ENCODE results near the gene USP47. TPM values are rescaled to one million over a fixed set of nuclear protein-coding genes. Genes with fewer than 3 reads are reported as not detected.

Gene USP47
- total RNA-seq, 3 donors from 2014 or later (not counting 1 experiment from before 2014, with no cell fraction given), result 102 to 108 (median 107) TPM

DNA sequence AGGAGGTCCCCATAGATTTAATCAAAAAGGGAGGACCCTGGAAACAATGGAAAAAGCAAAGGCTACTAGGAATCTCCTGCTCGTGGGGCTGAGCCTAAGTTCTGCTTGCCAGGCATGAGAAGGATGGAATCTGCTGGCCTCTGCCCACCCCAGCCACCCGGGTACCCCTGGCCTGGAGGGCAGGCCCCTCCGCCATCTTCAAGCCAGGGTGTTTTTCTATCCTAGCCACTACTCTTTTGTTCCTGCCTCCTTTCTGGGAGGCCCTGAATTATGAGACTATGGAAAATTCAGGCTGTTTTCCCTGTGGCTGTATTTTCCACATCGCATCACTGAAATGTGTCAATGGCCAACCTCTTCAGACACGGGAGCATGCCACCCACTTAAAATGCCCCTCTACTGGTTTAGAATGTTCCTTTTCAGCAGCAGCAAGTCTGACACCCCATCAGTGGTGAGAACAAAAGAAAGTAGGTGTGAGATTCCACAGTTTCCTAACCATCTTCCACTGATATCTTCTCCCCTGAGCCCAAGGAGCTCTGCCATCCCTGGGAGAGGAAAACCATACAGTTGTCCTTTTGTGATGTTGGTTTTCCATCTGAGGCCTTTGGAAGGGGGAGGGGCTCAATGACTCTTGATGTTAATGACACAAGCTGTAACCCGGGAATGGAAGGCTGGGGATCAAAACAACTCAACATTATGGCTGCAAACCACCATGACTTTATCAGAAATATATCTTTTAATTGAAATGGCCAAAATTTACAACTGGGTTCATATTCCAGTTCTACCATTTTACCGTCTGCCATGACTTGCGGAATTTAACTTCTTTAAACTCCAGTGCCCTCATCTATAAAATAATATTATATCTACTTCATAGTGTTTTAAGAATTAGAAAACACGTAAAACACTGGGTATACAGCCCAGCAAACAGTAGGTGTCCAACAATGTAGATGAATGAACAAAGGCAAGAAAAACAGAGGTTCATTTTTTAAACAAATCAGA lies 144.5 kb downstream of the USP47 start:
- Histone ChIP-seq H3K4me3 (ENCODE audit: low read length) (no peak overlapping the region), H3K36me3 (ENCODE audit: control insufficient read depth, insufficient read depth, low read length) (no peaks in the 10 kb centered on the region), H3K27me3 (ENCODE audit: control insufficient read depth, insufficient read depth, low read length) (no peaks in the 10 kb centered on the region), H3K9me3 (ENCODE audit: control insufficient read depth, insufficient read depth, low read length) (no peaks in the 10 kb centered on the region), H3K4me1 (ENCODE audit: control insufficient read depth, insufficient read depth, low read length) (no peaks in the 10 kb centered on the region), H3K27ac (ENCODE audit: low read length) (no peak overlapping the region)
- H3K4me1 Mint-ChIP-seq, result peaks cover 0 to 7% of the 10 kb centered on the region in 2 donors
- DNase-seq, result no peak
- TF ChIP-seq, protein P1, sequence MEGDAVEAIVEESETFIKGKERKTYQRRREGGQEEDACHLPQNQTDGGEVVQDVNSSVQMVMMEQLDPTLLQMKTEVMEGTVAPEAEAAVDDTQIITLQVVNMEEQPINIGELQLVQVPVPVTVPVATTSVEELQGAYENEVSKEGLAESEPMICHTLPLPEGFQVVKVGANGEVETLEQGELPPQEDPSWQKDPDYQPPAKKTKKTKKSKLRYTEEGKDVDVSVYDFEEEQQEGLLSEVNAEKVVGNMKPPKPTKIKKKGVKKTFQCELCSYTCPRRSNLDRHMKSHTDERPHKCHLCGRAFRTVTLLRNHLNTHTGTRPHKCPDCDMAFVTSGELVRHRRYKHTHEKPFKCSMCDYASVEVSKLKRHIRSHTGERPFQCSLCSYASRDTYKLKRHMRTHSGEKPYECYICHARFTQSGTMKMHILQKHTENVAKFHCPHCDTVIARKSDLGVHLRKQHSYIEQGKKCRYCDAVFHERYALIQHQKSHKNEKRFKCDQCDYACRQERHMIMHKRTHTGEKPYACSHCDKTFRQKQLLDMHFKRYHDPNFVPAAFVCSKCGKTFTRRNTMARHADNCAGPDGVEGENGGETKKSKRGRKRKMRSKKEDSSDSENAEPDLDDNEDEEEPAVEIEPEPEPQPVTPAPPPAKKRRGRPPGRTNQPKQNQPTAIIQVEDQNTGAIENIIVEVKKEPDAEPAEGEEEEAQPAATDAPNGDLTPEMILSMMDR (IDR thresholded peaks at IDR 0.05), result no peak
- H3K27me3 Mint-ChIP-seq (ENCODE audit: low read depth in 2 of 2), result peaks cover 0 to 3% of the 10 kb centered on the region in 2 donors
- no peak for ATAC-seq
- intact Hi-C loops (cut with micrococcal nuclease), result no loop called here
- no peak overlapping the region for H3K27ac Mint-ChIP-seq
- no peak overlapping the region for H3K4me3 Mint-ChIP-seq
- H3K9me3 Mint-ChIP-seq, result no peaks in the 10 kb centered on the region
- H3K36me3 Mint-ChIP-seq, result no peaks in the 10 kb centered on the region
- 91% methylated on average over 6 of the region's 9 CpGs for WGBS (ENCODE audit: insufficient coverage)

DNA sequence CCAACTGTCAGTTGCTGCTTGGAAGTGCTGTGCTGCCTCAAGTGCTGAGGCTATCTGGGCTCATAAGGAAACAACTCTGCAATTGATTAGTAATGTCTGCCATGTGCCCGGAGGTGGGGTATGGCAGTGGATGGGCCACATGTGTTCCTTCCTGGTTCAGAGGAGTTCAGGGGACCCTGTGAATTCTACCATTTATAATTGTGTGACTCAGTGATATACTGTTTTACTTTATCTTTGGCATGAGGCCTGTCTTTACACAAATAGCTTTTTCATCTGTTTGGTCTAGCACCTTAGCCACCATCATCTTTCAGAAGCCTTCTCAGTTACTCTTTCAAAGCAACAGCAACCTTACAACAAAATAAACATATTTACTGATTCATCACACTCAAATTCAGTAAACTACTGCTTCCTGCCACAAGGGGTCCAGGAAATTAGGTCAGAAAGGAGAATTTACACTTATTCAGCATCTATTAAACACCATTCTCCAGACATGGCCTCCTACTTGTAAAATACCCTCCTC lies 145.8 kb downstream of the USP47 start:
- 86% methylated on average over 1 of the region's 1 CpG for WGBS (ENCODE audit: insufficient coverage)
- H3K9me3 Mint-ChIP-seq, result no peaks in the 10 kb centered on the region
- Histone ChIP-seq H3K9me3 (ENCODE audit: control insufficient read depth, insufficient read depth, low read length) (no peaks in the 10 kb centered on the region), H3K4me3 (ENCODE audit: low read length) (no peak overlapping the region), H3K4me1 (ENCODE audit: control insufficient read depth, insufficient read depth, low read length) (no peaks in the 10 kb centered on the region), H3K36me3 (ENCODE audit: control insufficient read depth, insufficient read depth, low read length) (no peaks in the 10 kb centered on the region), H3K27ac (ENCODE audit: low read length) (peak overlapping the region; percentile 18), H3K27me3 (ENCODE audit: control insufficient read depth, insufficient read depth, low read length) (no peaks in the 10 kb centered on the region)
- no peaks in the 10 kb centered on the region for H3K36me3 Mint-ChIP-seq
- H3K4me1 Mint-ChIP-seq, result peaks cover 0 to 7% of the 10 kb centered on the region in 2 donors
- ATAC-seq (peak; percentile 65 to 86 (median 72)), DNase-seq (peak in 1 of 2 donors; percentile 58)
- no peak overlapping the region for H3K4me3 Mint-ChIP-seq
- intact Hi-C loops (cut with micrococcal nuclease), result no loop called here
- H3K27me3 Mint-ChIP-seq (ENCODE audit: low read depth in 2 of 2), result peaks cover 3 to 13% of the 10 kb centered on the region in 2 donors
- TF ChIP-seq, protein P1 (IDR thresholded peaks at IDR 0.05), result no peak
- H3K27ac Mint-ChIP-seq, result peak overlapping the region in 1 of 2 donors; percentile 35

GRCh38 chr11:11988099-11988651 lies 146.4 kb downstream of the USP47 start:
- no peaks in the 10 kb centered on the region for H3K4me1 ChIP-seq (ENCODE audit: control insufficient read depth, insufficient read depth, low read length)
- H3K4me3 ChIP-seq (ENCODE audit: low read length), result no peak overlapping the region
- H3K36me3 ChIP-seq (ENCODE audit: control insufficient read depth, insufficient read depth, low read length), result no peaks in the 10 kb centered on the region
- no peak overlapping the region for H3K4me3 Mint-ChIP-seq
- DNase-seq (no peak), ATAC-seq (no peak)
- TF ChIP-seq, protein P1 (IDR thresholded peaks at IDR 0.05), result no peak
- H3K36me3 Mint-ChIP-seq, result no peaks in the 10 kb centered on the region
- peak overlapping the region in 1 of 2 donors; percentile 35 for H3K27ac Mint-ChIP-seq
- no peaks in the 10 kb centered on the region for H3K27me3 ChIP-seq (ENCODE audit: control insufficient read depth, insufficient read depth, low read length)
- peaks cover 3 to 15% of the 10 kb centered on the region in 2 donors for H3K27me3 Mint-ChIP-seq (ENCODE audit: low read depth in 2 of 2)
- no peaks in the 10 kb centered on the region for H3K9me3 Mint-ChIP-seq
- H3K9me3 ChIP-seq (ENCODE audit: control insufficient read depth, insufficient read depth, low read length), result no peaks in the 10 kb centered on the region
- WGBS (ENCODE audit: insufficient coverage), result 82% methylated on average over 6 of the region's 7 CpGs
- intact Hi-C loops (cut with micrococcal nuclease), result no loop called here
- H3K4me1 Mint-ChIP-seq, result peaks cover 0 to 7% of the 10 kb centered on the region in 2 donors
- H3K27ac ChIP-seq (ENCODE audit: low read length), result no peak overlapping the region

Data from natural killer cell (primary cell).